HepG2 (cell line): ENCODE results near the gene AGFG1. TPM values are rescaled to one million over a fixed set of nuclear protein-coding genes. Genes with fewer than 3 reads are reported as not detected.

Experiments
- ATAC-seq: fragments of 200-7000 bp; cut with Tn5 transposase; 3 replicates; pipeline ENCODE4 v1.9.1; 2020; ENCODE audit warnings: mild to moderate bottlenecking, moderate library complexity
- BruUV-seq: library from RNA; stranded (reverse); fragments of 400-500 nt; replicated peaks from 2 replicates; lab custom pipeline; 2021; lab: Mats Ljungman, UMichigan
- CTCF ChIA-PET: fragments of 300-600 bp; formaldehyde crosslinking; extraction: SDS; loops from one replicate; lab custom pipeline; 2021; ENCODE audit warnings: low total read pairs, inconsistent platforms, low intra/inter-chr PET ratio; lab: Yijun Ruan, JAX
- POLR2A ChIA-PET: fragments of 350-600 bp; sonication (Branson Sonifier 250); formaldehyde crosslinking; loops from one replicate; lab custom pipeline; 2020; ENCODE audit warnings: antibody characterized with exemption, inconsistent platforms; lab: Yijun Ruan, JAX
- DNase-seq: peaks from one replicate; pipeline ENCODE4 v3.0.0-alpha.2; 2015; ENCODE audit warnings: low spot score
- FAIRE-seq: peaks from 3 replicates; lab custom pipeline; 2011; peaks lifted over from hg19 to GRCh38; lab: Jason Lieb, UNC
- H2AFZ ChIP-seq: one replicate; pipeline ENCODE4 v1.6.1; 2011; ENCODE audit warnings: low read length, inconsistent platforms
- H3K27ac ChIP-seq: fragments of 300-600 bp; 3 replicates; pipeline ENCODE4 v1.8.0; 2011; ENCODE audit warnings: mixed run types, mild to moderate bottlenecking, mixed read lengths, low read length, inconsistent platforms; ENCODE audit not compliant: insufficient read depth; ENCODE audit errors: extremely low read length
- H3K27me3 ChIP-seq, 2 experiments: fragments of 200-600 bp in 1 of 2; 2 replicates in 1 of 2; 3 replicates in 1 of 2; pipeline versions ENCODE4 v1.6.0 to v1.8.0; 2011; ENCODE audit warnings: low read length in 2 of 2, mild to moderate bottlenecking in 2 of 2, moderate library complexity in 2 of 2, inconsistent platforms in 1 of 2; ENCODE audit not compliant: insufficient read depth in 2 of 2, control insufficient read depth in 1 of 2
- H3K36me3 ChIP-seq, 2 experiments: fragments of 200-600 bp in 1 of 2; replicated peaks in 1 of 2; 2 replicates in 1 of 2; 3 replicates in 1 of 2; pipeline versions ENCODE4 v1.5.1 to v1.8.0; 2011; ENCODE audit warnings: low read length in 2 of 2, inconsistent platforms in 1 of 2; ENCODE audit not compliant: insufficient read depth in 2 of 2, control insufficient read depth in 1 of 2
- H3K4me1 ChIP-seq: 2 replicates; pipeline ENCODE4 v1.5.1; 2012; ENCODE audit warnings: low read length, inconsistent platforms; ENCODE audit not compliant: insufficient read depth
- H3K4me2 ChIP-seq: 2 replicates; pipeline ENCODE4 v1.6.0; 2011; ENCODE audit warnings: low read depth, low read length, inconsistent platforms
- H3K4me3 ChIP-seq, 3 experiments: fragments of 200-600 bp in 1 of 3; sonication (generic), shearing (Covaris generic) in 1 of 3; replicated peaks in 1 of 3; 2 replicates each; pipeline ENCODE4 v1.5.1; 2011 to 2016; ENCODE audit warnings: low read length in 3 of 3, inconsistent platforms in 2 of 3, low read depth in 2 of 3, mild to moderate bottlenecking in 2 of 3, control low read depth in 1 of 3, mixed read lengths in 1 of 3; ENCODE audit not compliant: insufficient read depth in 1 of 3
- H3K79me2 ChIP-seq: one replicate; pipeline ENCODE4 v1.6.1; 2011; ENCODE audit warnings: low read length, inconsistent platforms; ENCODE audit not compliant: insufficient read depth
- H3K9ac ChIP-seq: 2 replicates; pipeline ENCODE4 v1.6.0; 2011; ENCODE audit warnings: mild to moderate bottlenecking, low read depth, low read length, inconsistent platforms; ENCODE audit not compliant: insufficient read depth
- H3K9me3 ChIP-seq: 2 replicates; pipeline ENCODE4 v1.5.1; 2012; ENCODE audit warnings: mild to moderate bottlenecking, low read length
- H4K20me1 ChIP-seq: 2 replicates; pipeline ENCODE4 v1.6.0; 2011; ENCODE audit warnings: inconsistent platforms, mild to moderate bottlenecking, low read length, moderate library complexity; ENCODE audit not compliant: insufficient read depth
- ARID2 ChIP-seq: sonication (generic); formaldehyde crosslinking; IDR thresholded peaks from 2 replicates; pipeline ENCODE4 v1.8.1; 2022; ENCODE audit warnings: mild to moderate bottlenecking, missing genetic modification reagents, borderline replicate concordance
- ATF3 ChIP-seq: sonication (generic); formaldehyde crosslinking; IDR thresholded peaks from 2 replicates; pipeline ENCODE4 v1.4.0; 2020; ENCODE audit warnings: missing genetic modification reagents
- KDM1A ChIP-seq: IDR thresholded peaks from 2 replicates; pipeline ENCODE4 v1.6.1; 2016; ENCODE audit warnings: missing compliant biosample characterization
- MED13 ChIP-seq: sonication (generic); formaldehyde crosslinking; IDR thresholded peaks from 2 replicates; pipeline ENCODE4 v1.5.0; 2020; ENCODE audit warnings: missing genetic modification reagents
- PREB ChIP-seq: sonication (generic); formaldehyde crosslinking; IDR thresholded peaks from 2 replicates; pipeline ENCODE4 v1.4.0; 2020; ENCODE audit warnings: missing genetic modification reagents
- ZNF124 ChIP-seq: sonication (generic); formaldehyde crosslinking; IDR thresholded peaks from 2 replicates; pipeline ENCODE4 v1.4.0; 2020; ENCODE audit warnings: missing genetic modification reagents
- ZNF24 ChIP-seq: fragments of 450-650 bp; IDR thresholded peaks from 2 replicates; pipeline ENCODE4 v1.6.1; 2017; ENCODE audit warnings: antibody characterized with exemption, mild to moderate bottlenecking
- ZNF253 ChIP-seq: sonication (generic); formaldehyde crosslinking; IDR thresholded peaks from 2 replicates; pipeline ENCODE4 v1.8.0; 2022; ENCODE audit warnings: mild to moderate bottlenecking, missing genetic modification reagents, borderline replicate concordance
- ZNF746 ChIP-seq: sonication (generic); formaldehyde crosslinking; IDR thresholded peaks from 2 replicates; pipeline ENCODE4 v1.8.0; 2022; ENCODE audit warnings: mild to moderate bottlenecking, missing genetic modification reagents
- WGBS: methylation state at CpG from one replicate; pipeline ENCODE4 v1.1.6; 2017; ENCODE audit warnings: low lambda C conversion rate; 5-methylcytosine and 5-hydroxymethylcytosine counted together
- in situ Hi-C: cut with HindIII; loops from 2 replicates; pipeline ENCODE4 v1.10.0; 2017; ENCODE audit warnings: low pct_unique_long_range_greater_than_20kb; ENCODE audit not compliant: extremely low pct_ligation_motif_present
- intact Hi-C: fragments of 100-400 bp; cut with micrococcal nuclease; formaldehyde crosslinking; loops from one replicate; pipeline ENCODE4 v1.10.0; 2022; ENCODE audit not compliant: unreplicated experiment
- polyA plus RNA-seq, 8 experiments: library from polyadenylated mRNA; depleted of rRNA in 3 of 8; stranded (reverse) in 7 of 8; unstranded in 1 of 8; fragments of >200 nt; fragmentation: Illumina TruSeq in 4 of 8; extraction: Trizol in 4 of 8; gene quantifications; 2 replicates each; pipeline versions ENCODE4 v1.2.1 to v1.2.3, GENCODE V29; 2011 to 2016; ENCODE audit warnings: low read depth in 4 of 8, missing spikeins in 1 of 8, mixed read lengths in 1 of 8; ENCODE audit not compliant: insufficient read depth in 1 of 8
- total RNA-seq, 5 experiments: library from RNA; depleted of rRNA; stranded (reverse); fragments of >200 nt; fragmentation: Illumina TruSeq; extraction: Trizol; gene quantifications; 2 replicates each; pipeline ENCODE4 v1.2.3, GENCODE V29; 2016; ENCODE audit warnings: low read depth in 1 of 5
- TF ChIP-seq, protein P1 (sequence below): sonication (generic); formaldehyde crosslinking; IDR thresholded peaks from 2 replicates; pipeline ENCODE4 v1.4.0; 2020; ENCODE audit warnings: mild to moderate bottlenecking, missing genetic modification reagents
- TF ChIP-seq, protein P2 (sequence below): IDR thresholded peaks from 2 replicates; pipeline ENCODE4 v1.6.1; 2016; ENCODE audit warnings: missing genetic modification reagents, missing compliant biosample characterization

Gene AGFG1
- total and polyA plus RNA-seq, 2 of the 13 experiments (the other 11 are each of a cell fraction or from before 2014, with no cell fraction given) = 145 to 168 TPM

GRCh38 chr2:227460833-227461232 lies 11.1 kb upstream of the AGFG1 start:
- no peak for TF ChIP-seq PREB (CRISPR knock-in tag)
- TF ChIP-seq, protein P1, sequence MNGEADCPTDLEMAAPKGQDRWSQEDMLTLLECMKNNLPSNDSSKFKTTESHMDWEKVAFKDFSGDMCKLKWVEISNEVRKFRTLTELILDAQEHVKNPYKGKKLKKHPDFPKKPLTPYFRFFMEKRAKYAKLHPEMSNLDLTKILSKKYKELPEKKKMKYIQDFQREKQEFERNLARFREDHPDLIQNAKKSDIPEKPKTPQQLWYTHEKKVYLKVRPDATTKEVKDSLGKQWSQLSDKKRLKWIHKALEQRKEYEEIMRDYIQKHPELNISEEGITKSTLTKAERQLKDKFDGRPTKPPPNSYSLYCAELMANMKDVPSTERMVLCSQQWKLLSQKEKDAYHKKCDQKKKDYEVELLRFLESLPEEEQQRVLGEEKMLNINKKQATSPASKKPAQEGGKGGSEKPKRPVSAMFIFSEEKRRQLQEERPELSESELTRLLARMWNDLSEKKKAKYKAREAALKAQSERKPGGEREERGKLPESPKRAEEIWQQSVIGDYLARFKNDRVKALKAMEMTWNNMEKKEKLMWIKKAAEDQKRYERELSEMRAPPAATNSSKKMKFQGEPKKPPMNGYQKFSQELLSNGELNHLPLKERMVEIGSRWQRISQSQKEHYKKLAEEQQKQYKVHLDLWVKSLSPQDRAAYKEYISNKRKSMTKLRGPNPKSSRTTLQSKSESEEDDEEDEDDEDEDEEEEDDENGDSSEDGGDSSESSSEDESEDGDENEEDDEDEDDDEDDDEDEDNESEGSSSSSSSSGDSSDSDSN (CRISPR knock-in tag) = no peak
- TF ChIP-seq KDM1A (CRISPR knock-in tag) = no peak
- TF ChIP-seq ARID2 (CRISPR knock-in tag) = no peak
- TF ChIP-seq ZNF124 (CRISPR knock-in tag) = no peak
- no peak for TF ChIP-seq ZNF24
- no peak for TF ChIP-seq MED13
- no peak for TF ChIP-seq ZNF746 (CRISPR knock-in tag)
- TF ChIP-seq, protein P2, sequence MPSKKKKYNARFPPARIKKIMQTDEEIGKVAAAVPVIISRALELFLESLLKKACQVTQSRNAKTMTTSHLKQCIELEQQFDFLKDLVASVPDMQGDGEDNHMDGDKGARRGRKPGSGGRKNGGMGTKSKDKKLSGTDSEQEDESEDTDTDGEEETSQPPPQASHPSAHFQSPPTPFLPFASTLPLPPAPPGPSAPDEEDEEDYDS (CRISPR knock-in tag) = no peak
- TF ChIP-seq ZNF253 (CRISPR knock-in tag) = no peak
- no peak for TF ChIP-seq ATF3 (CRISPR knock-in tag)
- TF ChIP-seq, all 625 proteins: peak for 0
- H3K79me2 ChIP-seq = no peaks in the 10 kb centered on the region
- H3K9me3 ChIP-seq = no peaks in the 10 kb centered on the region
- no peak for ATAC-seq
- ChIA-PET POLR2A (no interaction called here), CTCF (no interaction called here)
- H3K36me3 ChIP-seq = no peaks in the 10 kb centered on the region
- H3K27me3 ChIP-seq = no peaks in the 10 kb centered on the region
- in situ Hi-C loops = no loop called here
- intact Hi-C loops = no loop called here
- H3K4me2 ChIP-seq = no peak overlapping the region
- H3K9ac ChIP-seq = no peak overlapping the region
- no peaks in the 10 kb centered on the region for H4K20me1 ChIP-seq
- H3K4me1 ChIP-seq = peaks cover 55% of the 10 kb centered on the region
- H3K27ac ChIP-seq = no peak overlapping the region
- no peak for FAIRE-seq
- WGBS = 97% methylated on average over 3 of the region's 3 CpGs
- no TSS peak for BruUV-seq
- H3K4me3 ChIP-seq = no peak overlapping the region
- no peak overlapping the region for H2AFZ ChIP-seq
- DNase-seq = no peak
